NCI-H2029 (cell line): ENCODE results near the gene C5.

Experiments
- DNase-seq: peaks from one replicate; lab custom pipeline; 2025; lab: John Stamatoyannopoulos, UW

C5 gene

GRCh38 chr9:120924698-120925534 lies 125.2 kb downstream of the C5 start:
- DNase-seq, result no peak

- DNase-seq, result no peak
Measured at GRCh38 chr9:120923620-120924328, 126.3 kb downstream of the C5 start.

DNA sequence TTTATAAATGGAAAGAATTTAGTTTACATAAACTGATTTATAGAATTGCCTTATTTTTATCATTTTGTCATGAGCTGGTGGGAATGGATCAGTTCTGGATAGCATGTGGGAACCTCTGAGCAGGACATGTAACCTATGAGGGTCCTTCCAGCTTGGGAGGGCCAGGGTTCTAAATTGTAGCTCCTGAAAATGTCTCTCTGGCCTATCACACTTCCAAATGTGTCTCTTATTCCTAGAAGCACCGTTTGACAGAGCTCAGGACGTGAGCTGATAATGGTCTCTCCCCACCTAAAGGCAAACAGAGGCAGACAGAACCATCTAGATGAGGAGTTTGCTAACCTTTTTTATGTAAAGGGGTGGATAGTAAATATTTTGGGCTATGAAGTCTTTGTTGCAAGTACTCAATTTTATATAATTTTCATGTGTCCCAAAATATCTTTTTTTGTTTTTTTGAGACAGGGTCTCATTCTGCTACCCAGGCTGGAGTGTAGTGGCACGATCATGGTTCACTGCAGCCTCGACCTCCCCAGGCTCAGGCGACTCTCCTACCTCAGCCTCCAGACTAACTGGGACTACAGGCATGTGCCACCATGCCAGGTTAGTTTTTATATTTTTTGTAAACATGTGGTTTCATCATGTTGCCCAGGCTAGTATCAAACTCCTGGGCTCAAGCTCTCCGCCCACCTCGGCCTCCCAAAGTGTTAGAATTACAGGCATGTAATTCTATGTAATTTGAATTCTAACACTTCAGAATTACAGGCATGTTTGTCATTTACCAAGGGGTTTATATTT lies 127.5 kb downstream of the C5 start:
- no peak for DNase-seq

DNA sequence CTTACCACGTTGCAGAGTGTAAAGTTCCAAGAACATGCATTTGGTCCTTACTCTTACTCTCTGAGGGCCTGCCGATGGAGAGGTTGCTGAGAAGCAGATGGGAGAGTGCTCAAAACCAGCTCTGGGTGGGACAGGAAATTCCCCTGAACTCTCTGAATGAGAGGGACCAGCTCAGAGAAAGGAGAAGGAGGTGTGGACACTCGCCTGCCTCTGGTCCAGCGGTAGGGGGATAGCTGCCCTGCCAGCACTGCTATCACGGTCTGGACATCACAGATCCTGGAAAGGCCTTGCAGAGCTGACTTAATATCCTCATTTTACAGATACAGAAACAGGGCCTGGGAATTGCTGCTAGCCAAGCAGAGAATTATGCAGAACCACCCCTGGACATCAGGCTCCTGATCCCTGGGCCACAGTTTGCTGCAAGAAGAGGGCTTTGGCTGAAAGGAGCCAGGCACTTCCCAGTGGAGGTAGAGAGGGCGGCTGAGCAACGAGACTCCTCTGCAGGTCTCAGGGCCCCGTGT lies 128.4 kb downstream of the C5 start:
- no peak for DNase-seq

DNA sequence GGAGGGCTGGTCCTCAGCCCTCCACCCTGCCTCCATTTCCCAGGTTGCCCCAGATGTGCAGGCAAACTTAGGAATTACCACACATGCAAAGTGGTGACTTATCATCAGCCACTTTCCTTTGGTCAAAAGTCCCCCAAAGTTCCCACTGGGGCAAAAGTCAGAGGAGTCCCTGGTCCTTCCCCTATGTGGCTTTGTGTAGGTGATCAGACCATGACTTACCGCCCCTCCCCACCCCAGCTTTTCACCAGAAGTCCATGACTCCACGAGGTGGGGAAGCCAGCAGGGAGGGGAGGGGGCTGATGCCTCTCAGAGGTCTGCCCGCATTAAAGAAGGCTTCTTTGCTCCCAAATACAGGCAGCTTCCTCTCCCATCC lies 129.3 kb downstream of the C5 start:
- DNase-seq, result no peak

GRCh38 chr9:120919843-120920805 lies 130.0 kb downstream of the C5 start:
- no peak for DNase-seq

DNA sequence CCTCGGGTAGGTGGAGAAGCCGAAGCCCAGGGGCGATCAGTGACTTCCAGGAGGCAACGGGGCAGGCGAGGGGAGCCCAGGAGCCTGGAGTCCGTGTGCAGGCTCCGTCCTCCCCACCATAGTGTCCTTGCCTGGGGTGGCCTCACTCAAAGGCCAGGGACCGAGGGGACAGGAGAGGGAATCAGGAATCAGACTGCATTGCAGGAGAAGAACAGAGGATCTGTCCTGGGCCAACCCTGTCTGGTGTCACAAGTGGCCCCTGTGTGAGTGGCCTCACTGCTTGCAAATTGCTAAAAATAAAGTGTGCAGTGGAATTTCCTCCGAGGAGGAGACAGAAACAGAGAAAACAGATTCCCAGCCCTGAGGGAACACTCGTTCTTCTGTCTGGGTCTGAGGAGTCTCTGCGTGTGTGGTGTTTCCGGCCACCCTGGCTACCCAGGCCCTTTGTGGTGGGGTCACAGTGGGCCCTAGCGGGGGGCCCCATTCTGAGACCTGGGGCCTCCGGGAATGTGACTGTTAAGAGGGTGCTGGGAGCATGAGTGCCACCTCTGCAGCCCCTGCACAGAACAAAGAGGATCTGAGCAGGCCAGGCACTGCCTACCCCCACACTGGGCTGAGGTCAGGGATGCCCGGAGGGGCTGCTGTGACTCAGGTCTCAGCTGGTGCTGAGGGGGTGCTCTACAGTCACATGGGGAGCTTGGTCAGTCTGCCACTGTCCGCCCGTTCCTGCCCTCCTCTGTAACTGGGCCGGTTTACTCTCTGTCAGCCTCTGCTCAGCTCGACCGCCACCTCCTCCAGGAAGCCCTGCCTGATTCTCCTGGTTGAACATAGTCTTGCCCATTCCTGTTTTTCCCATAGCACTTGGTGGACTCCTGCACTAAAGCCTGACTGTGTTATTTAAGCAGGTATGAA lies 130.9 kb downstream of the C5 start:
- no peak for DNase-seq

DNA sequence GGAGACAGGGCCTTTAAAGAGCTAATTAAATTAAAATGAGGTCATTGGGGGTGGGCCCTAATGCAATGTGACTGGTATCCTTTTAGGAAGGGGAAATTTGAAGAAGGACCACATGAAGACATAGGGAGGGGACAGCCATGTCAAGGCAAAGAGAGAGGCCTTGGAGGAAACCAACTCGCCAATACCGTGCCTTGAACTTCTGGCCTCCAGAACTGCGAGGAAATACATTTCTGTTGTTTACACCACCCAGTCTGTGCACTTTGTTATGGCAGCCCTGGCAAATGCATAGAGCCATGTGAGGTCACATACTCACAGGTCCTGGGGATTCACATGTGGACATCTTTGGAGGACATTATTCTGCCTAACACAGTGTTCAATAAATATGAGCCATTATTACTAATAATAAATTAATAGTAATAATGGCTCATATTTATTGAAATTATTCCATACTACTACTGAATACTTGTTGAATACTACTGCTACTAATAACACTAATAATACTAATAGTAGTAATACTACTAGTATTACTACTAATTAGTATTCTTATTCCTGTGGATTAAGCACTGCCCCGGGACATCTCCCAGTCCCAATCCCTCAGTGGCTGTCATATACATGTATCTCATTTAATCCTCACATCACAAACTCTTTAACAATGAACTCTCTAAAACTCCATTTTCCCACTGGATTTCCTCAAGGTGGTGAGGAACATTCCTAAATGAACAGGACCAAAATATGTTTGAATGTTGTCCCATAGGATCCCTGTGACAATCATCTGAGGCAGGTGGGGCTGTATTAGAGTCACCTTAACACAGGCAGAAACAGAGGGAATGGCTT lies 131.9 kb downstream of the C5 start:
- DNase-seq, result no peak

DNA sequence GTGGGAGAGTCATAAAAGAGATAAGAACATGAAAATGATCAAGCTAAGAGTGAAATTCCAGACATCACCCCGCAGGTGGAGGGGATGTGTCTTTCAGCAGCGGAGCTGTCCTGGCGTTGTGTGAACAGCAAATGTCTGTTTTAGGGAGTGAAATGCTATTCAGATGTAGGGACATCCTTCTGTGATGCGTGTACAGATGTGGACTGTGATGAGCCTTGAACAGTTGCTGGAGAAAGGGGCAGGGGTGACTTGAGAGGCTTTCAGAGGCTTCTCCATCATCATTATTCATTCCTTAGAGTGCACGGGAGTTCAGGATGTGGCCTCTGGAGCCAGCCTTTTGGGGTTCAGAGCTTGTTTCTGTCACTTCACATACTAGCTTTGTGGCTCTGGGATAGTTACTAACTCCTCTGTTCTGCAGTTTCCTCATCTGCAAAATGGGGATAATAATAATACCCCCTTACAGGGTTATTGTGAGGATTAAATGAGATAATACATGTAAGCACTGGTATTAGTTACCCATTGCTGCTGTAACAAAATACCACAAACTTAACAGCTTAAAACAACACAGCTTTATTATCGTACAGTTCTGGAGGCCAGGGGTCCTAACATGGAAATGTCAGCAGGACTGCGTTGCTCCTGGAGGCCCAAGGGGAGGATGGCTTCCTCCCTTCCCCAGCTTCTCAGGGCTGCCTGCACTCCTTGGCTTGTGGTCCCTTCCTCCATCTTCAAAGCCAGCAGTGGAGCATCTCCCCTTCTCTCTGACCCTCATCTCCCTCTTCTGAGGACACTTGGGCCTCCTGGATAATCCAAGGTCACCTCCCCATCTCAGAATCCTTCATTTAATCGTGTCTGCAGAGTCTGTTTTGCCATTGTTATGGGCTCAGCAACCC lies 132.8 kb downstream of the C5 start:
- DNase-seq, result no peak

DNA sequence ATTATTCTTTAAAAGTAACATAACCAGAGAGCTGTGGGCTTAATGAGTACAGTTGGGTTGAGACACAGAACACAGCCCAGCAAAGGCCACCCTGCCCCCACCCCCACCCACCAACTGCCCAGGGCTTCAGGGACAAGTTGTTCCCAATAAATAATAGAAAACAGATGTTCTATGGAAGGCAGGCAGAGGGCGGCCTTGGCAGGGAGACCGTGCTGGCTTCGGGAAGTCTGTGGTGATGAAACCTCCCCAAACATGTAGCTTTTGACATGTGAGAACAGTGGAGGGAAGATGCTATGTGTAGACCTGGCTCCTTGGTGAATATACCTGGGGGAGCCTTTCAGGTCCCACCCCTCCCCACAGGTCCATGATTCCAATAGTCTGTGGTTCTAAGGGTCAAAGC lies 133.5 kb downstream of the C5 start:
- no peak for DNase-seq

- DNase-seq, result no peak
Measured at GRCh38 chr9:120915854-120916470, 134.1 kb downstream of the C5 start.

DNA sequence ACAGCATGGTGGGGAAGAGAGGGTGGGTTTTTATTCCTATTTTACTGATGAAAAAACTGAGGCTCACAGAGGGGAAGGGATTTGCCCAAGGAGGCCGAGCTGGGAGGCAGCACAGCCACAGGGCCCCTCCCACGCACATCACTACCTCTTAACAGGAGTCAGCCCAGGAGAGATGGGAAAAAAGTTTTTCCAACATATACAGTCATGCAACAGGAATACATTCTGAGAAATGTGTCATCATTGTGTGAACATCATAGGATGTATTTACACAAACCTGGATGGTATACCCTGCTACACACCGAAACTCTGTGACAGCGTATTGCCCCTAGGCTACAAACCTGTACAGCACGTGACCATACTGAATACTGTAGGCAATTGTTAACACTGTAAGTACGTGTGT lies 135.1 kb downstream of the C5 start:
- no peak for DNase-seq

DNA sequence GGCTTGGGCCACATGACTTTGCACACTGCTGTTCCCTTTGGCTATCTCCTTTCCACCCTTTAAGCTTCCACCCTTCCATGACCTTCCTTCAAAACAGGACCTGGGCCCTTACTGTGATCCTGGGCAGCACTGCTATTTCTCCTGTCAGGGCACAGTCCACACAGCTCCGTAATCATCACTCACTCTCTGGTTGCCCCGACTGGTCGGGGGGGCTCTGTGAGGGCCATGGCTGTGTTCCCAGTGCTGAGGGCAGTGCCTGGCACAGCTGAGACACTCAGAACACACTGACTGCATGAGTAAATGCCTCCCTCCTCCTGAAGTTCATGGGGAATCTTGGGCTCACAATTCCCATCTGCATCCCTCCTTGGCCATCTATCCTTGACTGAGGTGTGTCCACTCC lies 135.7 kb downstream of the C5 start:
- DNase-seq, result no peak

- DNase-seq, result no peak
Measured at GRCh38 chr9:120913647-120914264, 136.3 kb downstream of the C5 start.

DNA sequence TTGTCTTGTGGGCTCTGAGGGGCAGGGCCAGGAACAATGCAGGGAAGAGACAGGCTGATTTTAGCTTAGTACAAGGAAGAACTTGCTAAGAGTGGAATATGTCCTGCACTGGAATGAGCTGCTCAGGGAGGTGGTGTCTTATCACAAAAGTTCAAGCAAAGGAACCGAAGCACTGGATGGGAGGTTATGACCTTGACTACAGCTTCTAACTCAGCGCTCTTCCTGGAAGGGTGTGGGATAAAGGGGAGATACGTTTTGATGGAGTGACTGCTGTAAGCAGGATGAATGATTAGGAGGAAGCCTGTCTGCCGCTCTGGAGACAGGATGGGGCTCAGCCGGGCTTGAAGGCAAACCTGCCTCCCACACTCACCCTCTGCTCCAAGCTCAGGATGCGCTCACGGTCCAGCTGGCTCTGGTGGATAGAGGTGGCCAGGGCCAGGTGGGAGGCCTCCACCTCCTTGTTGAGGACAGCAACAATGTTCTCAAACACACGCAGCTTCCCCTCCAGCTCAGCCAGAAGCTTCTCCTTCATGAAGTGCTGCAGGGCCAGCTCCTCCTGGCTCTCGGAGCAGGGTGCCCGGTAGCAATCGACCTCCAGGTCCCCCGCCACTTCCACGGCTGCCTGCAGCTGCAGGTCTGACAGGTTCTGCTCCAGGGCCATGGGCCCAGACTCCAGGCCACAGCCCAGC lies 137.0 kb downstream of the C5 start:
- DNase-seq, result no peak

GRCh38 chr9:120911295-120911837 lies 138.7 kb downstream of the C5 start:
- DNase-seq, result no peak

DNA sequence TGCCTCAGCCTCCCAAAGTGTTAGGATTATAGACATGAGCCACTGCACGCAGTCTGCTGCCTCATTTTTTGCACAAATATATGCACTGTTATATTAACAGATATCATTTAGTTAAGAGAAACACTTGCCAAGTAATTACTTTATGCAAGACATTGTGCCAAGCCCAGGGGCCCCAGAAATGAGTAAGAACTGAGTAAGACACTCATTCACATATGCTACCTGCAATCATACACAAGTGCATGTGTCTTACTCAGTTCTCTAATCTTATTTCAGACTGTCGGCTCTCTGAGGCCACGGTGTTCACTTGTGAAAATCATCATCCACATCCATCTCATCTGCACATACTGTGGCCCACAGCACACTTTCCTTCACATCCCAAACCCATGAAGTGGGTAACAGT lies 139.4 kb downstream of the C5 start:
- no peak for DNase-seq
